CD14-positive monocyte (primary cell): ENCODE results near the gene RHOF. TPM values are rescaled to one million over a fixed set of nuclear protein-coding genes. Genes with fewer than 3 reads are reported as not detected.

Source experiments
- DNase-seq, 3 donors: peaks; one replicate each; pipeline ENCODE4 v3.0.0-alpha.2; 2011 to 2022
- H2AFZ ChIP-seq: 2 replicates; pipeline ENCODE4 v1.6.0; 2012; ENCODE audit warnings: mild to moderate bottlenecking, low read depth, low read length, inconsistent platforms; ENCODE audit not compliant: insufficient read depth, poor library complexity, severe bottlenecking
- H3K27ac ChIP-seq, 2 donors: 1 replicate in 1 of 2; 2 replicates in 1 of 2; pipeline ENCODE4 v1.5.1; 2012 to 2013; ENCODE audit warnings: low read length in 2 of 2, control low read depth in 1 of 2, inconsistent platforms in 1 of 2, low read depth in 1 of 2, mild to moderate bottlenecking in 1 of 2
- H3K27me3 ChIP-seq, 2 donors: one replicate each; pipeline versions ENCODE4 v1.6.0 to v1.6.1; 2011 to 2013; ENCODE audit warnings: low read length in 2 of 2; ENCODE audit not compliant: control insufficient read depth in 2 of 2, insufficient read depth in 2 of 2
- H3K36me3 ChIP-seq, 2 donors: replicated peaks in 1 of 2; 1 replicate in 1 of 2; 2 replicates in 1 of 2; pipeline versions ENCODE4 v1.5.1 to v1.6.1; 2012 to 2013; ENCODE audit warnings: low read length in 2 of 2, control low read depth in 1 of 2, inconsistent platforms in 1 of 2, mild to moderate bottlenecking in 1 of 2; ENCODE audit not compliant: insufficient read depth in 2 of 2, control insufficient read depth in 1 of 2
- H3K4me1 ChIP-seq, 2 donors: 1 replicate in 1 of 2; 2 replicates in 1 of 2; pipeline versions ENCODE4 v1.5.1 to v1.6.1; 2012 to 2013; ENCODE audit warnings: low read length in 2 of 2, control low read depth in 1 of 2, inconsistent platforms in 1 of 2, mild to moderate bottlenecking in 1 of 2, moderate library complexity in 1 of 2; ENCODE audit not compliant: insufficient read depth in 2 of 2, control insufficient read depth in 1 of 2
- H3K4me2 ChIP-seq: replicated peaks from 2 replicates; pipeline ENCODE3; 2012; ENCODE audit warnings: low read length, moderate library complexity, mild to moderate bottlenecking; ENCODE audit not compliant: poor library complexity, severe bottlenecking; ENCODE audit errors: extremely low read depth
- H3K4me3 ChIP-seq, 3 experiments: fragments of 200-600 bp in 1 of 3; sonication (generic) in 1 of 3; replicated peaks in 1 of 3; 1 replicate in 2 of 3; 2 replicates in 1 of 3; pipeline ENCODE4 v1.5.1; 2011 to 2013; ENCODE audit warnings: low read length in 3 of 3, mild to moderate bottlenecking in 3 of 3, control low read depth in 2 of 3, low read depth in 2 of 3, inconsistent platforms in 1 of 3, moderate library complexity in 1 of 3
- H3K79me2 ChIP-seq: 2 replicates; pipeline ENCODE4 v1.6.0; 2012; ENCODE audit warnings: mild to moderate bottlenecking, control low read depth, inconsistent platforms, low read length, moderate library complexity; ENCODE audit not compliant: insufficient read depth
- H3K9ac ChIP-seq: 2 replicates; pipeline ENCODE4 v1.6.0; 2017; ENCODE audit warnings: low read length, mild to moderate bottlenecking; ENCODE audit not compliant: insufficient read depth, poor library complexity, severe bottlenecking
- H3K9me3 ChIP-seq, 2 donors: replicated peaks in 1 of 2; 1 replicate in 1 of 2; 2 replicates in 1 of 2; pipeline versions ENCODE4 v1.5.1 to v1.6.1; 2012 to 2013; ENCODE audit warnings: low read length in 2 of 2, control low read depth in 1 of 2; ENCODE audit not compliant: control insufficient read depth in 1 of 2, insufficient read depth in 1 of 2
- H4K20me1 ChIP-seq: 2 replicates; pipeline ENCODE4 v1.6.0; 2012; ENCODE audit warnings: mild to moderate bottlenecking, low read length, control low read depth, moderate library complexity; ENCODE audit not compliant: insufficient read depth
- H3K27ac Mint-ChIP-seq, 7 donors: one replicate each; pipeline ENCODE4 v1.8.0; 2020; ENCODE audit warnings: mild to moderate bottlenecking in 7 of 7, mixed read lengths in 7 of 7, moderate library complexity in 6 of 7, inconsistent platforms in 2 of 7
- H3K27me3 Mint-ChIP-seq, 3 donors: one replicate each; pipeline ENCODE4 v1.8.0; 2021 to 2022; ENCODE audit warnings: low read depth in 3 of 3, mild to moderate bottlenecking in 3 of 3, mixed read lengths in 3 of 3, moderate library complexity in 3 of 3, inconsistent platforms in 1 of 3
- H3K36me3 Mint-ChIP-seq, 2 donors: one replicate each; pipeline ENCODE4 v1.8.0; 2020; ENCODE audit warnings: mixed read lengths in 2 of 2, inconsistent platforms in 1 of 2, mild to moderate bottlenecking in 1 of 2
- H3K4me1 Mint-ChIP-seq: one replicate; pipeline ENCODE4 v1.8.0; 2020; ENCODE audit warnings: mild to moderate bottlenecking, mixed read lengths
- H3K4me3 Mint-ChIP-seq, 2 donors: one replicate each; pipeline ENCODE4 v1.8.0; 2020; ENCODE audit warnings: mild to moderate bottlenecking in 2 of 2, mixed read lengths in 2 of 2, moderate library complexity in 1 of 2
- H3K9me3 Mint-ChIP-seq, 7 donors: one replicate each; pipeline ENCODE4 v1.8.0; 2020 to 2022; ENCODE audit warnings: mixed read lengths in 7 of 7, mild to moderate bottlenecking in 6 of 7, moderate library complexity in 6 of 7, inconsistent platforms in 2 of 7
- CTCF ChIP-seq: fragments of 200-600 bp; IDR thresholded peaks from one replicate; pipeline ENCODE4 v1.8.0; 2022; ENCODE audit warnings: antibody characterized with exemption, mild to moderate bottlenecking
- WGBS: methylation state at CpG from one replicate; pipeline ENCODE4 v1.1.5; 2013; ENCODE audit warnings: missing lambda C conversion rate; ENCODE audit not compliant: insufficient coverage; 5-methylcytosine and 5-hydroxymethylcytosine counted together
- intact Hi-C, 2 donors: fragments of 100-400 bp; cut with micrococcal nuclease; formaldehyde crosslinking; loops; one replicate each; pipeline versions ENCODE4 v1.15.0 to v1.15.1; 2023
- polyA plus RNA-seq, 3 donors: library from polyadenylated mRNA; depleted of rRNA in 1 of 3; unstranded in 2 of 3; stranded (reverse) in 1 of 3; fragments of 300-500 nt in 2 of 3; fragments of >200 nt in 1 of 3; fragmentation: Illumina TruSeq in 2 of 3; gene quantifications; 1 replicate in 2 of 3; 2 replicates in 1 of 3; pipeline ENCODE4 v1.2.3, GENCODE V29; 2012 to 2021

RHOF gene
- polyA plus RNA-seq, 3 donors: 7.1 to 25.9 (median 13.6) TPM

- Histone ChIP-seq H3K27ac (no peak overlapping the region), H3K4me2 (no peak overlapping the region), H3K79me2 (no peaks in the 10 kb centered on the region), H2AFZ (no peak overlapping the region), H3K4me3 (no peak overlapping the region), H3K9me3 (no peaks in the 10 kb centered on the region), H4K20me1 (no peaks in the 10 kb centered on the region), H3K36me3 (no peaks in the 10 kb centered on the region), H3K9ac (no peak overlapping the region), H3K27me3 (no peaks in the 10 kb centered on the region), H3K4me1 (peaks cover 1 to 10% of the 10 kb centered on the region in 2 donors)
- H3K27ac Mint-ChIP-seq: no peak overlapping the region
- intact Hi-C loops: loop anchor here in 1 of 2 donors (10.0 kb wide), 1 partner anchor 276 kb away; no protein-coding TSS in a partner anchor
- TF ChIP-seq CTCF: no peak
- H3K4me3 Mint-ChIP-seq: no peak overlapping the region
- no peaks in the 10 kb centered on the region for H3K36me3 Mint-ChIP-seq
- no peaks in the 10 kb centered on the region for H3K27me3 Mint-ChIP-seq
- 95% methylated on average over 20 of the region's 25 CpGs for WGBS
- no peak for DNase-seq
- H3K4me1 Mint-ChIP-seq: peaks cover 10% of the 10 kb centered on the region
- H3K9me3 Mint-ChIP-seq: no peaks in the 10 kb centered on the region
Observed at GRCh38 chr12:121770813-121771625, 22.5 kb downstream of the RHOF start.

GRCh38 chr12:121770388-121770787, 23.1 kb downstream of the RHOF start:
- Mint-ChIP-seq H3K27me3 (peaks cover 0 to 2% (median 0%) of the 10 kb centered on the region in 3 donors), H3K4me1 (peaks cover 10% of the 10 kb centered on the region), H3K36me3 (no peaks in the 10 kb centered on the region), H3K27ac (peak overlapping the region in 1 of 7 donors; percentile 42), H3K4me3 (no peak overlapping the region), H3K9me3 (no peaks in the 10 kb centered on the region)
- H3K27ac ChIP-seq: no peak overlapping the region
- no peaks in the 10 kb centered on the region for H3K9me3 ChIP-seq
- DNase-seq: no peak
- H3K4me1 ChIP-seq: peaks cover 0 to 7% of the 10 kb centered on the region in 2 donors
- no peak overlapping the region for H2AFZ ChIP-seq
- H3K27me3 ChIP-seq: no peaks in the 10 kb centered on the region
- no peaks in the 10 kb centered on the region for H3K79me2 ChIP-seq
- TF ChIP-seq CTCF: no peak
- intact Hi-C loops: loop anchor here in 1 of 2 donors (10.0 kb wide), 1 partner anchor 276 kb away; no protein-coding TSS in a partner anchor
- H3K9ac ChIP-seq: no peak overlapping the region
- 94% methylated on average over 9 of the region's 9 CpGs for WGBS
- no peaks in the 10 kb centered on the region for H4K20me1 ChIP-seq
- no peaks in the 10 kb centered on the region for H3K36me3 ChIP-seq
- no peak overlapping the region for H3K4me2 ChIP-seq
- no peak overlapping the region for H3K4me3 ChIP-seq
